HG02973 (cell line): ENCODE data around the gene TRPV3.
"Not testable (repeated sequence)": the region's sequence is repeated elsewhere in the genome, so short reads cannot be mapped to it uniquely, and the experiment has no call there.

Experiments
- ATAC-seq: cut with Tn5 transposase; IDR thresholded peaks from one replicate; pipeline ENCODE4 v1.9.1; 2021; ENCODE audit warnings: moderate library complexity; ENCODE audit not compliant: unreplicated experiment

Gene TRPV3

DNA sequence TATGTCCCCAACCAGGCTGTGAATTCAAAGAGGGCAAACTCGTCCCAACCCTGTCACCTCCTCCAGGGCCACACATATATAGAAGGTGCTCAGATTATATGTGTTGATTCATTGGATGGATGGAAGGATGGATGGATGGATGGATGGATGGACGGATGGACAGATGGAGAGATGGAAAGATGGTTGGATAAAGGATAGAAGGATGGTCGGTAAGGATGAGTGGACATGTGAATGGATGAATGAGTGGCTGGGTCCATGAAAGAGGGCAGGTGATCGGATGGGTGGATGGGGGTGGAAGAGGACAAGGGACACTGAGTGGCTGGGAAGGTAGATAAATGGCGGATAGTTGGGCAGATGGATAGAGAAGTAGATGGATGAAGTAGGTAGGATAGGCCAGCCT is 30.1 kb downstream of the TRPV3 start:
- no peak for ATAC-seq

DNA sequence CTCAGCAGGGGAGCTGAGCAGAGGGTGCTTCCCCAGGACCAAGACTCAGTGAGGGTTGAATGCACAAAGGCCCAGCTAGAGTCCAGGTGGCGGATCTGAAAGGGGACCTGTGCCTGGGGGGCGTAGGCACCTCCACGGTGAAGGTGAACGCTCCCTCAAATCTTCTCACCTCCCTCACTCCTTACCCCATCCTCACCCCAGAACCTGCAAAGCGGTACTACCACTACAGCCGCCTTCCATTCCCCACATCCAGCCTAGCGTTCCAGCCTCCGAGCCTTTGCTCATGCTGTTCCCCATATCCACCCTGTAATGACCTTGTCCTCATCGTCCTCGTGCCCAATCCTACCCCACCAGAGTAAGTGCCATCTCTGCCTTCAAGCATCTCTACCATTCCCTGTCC is 30.6 kb downstream of the TRPV3 start:
- no peak for ATAC-seq

DNA sequence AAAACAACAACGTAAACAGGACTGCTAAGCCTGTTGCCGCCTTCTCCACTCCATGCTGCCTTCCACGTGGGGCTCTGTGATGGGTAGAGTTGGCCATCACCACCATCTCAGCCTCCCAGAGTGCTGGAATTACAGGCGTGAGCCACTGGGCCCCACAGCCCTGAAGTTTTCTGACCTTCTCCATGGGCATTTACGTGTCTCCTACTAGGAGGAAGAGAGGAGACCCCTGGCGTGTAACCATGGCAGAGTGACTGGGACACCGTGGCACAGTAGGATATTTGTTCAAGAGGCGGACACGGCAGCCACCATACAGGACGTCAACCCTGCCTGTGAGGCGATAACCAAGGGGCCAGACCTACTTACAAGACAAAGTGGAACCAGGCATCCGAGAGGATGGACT is 31.1 kb downstream of the TRPV3 start:
- no peak for ATAC-seq

DNA sequence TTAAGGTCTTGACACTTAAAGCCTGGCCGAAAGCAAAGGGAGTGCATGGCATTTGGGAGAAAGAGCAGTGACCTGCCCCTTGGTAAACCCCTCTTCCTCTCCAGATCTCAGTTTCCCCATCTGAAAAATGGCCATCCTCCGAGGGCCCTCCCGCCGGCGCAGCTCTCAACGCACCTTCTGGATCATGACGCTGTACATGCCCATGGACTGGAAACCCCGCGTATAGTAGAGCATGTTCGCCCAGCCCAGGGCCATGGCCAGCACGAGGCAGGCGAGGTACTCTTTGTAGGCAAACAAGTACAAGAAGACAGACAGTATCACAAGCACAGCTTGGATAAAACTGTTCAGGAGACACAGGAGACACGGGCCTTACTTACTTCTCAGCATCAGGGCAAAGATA is 33.6 kb downstream of the TRPV3 start:
- no peak for ATAC-seq

DNA sequence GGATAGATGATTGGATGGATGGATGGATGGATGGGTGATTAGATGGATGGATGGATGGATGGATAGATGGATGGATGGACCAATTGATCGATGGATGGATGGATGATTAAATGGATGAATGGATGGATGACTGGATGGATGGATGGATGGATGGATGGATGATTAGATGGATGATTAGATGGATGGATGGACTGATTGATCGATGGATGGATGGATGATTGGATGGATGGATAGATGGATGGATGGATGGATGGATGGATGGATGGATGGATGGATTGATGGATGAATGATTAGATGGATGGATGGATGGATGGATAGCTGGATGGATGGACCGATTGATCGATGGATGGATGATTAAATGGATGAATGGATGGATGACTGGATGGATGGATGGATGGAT is 38.1 kb downstream of the TRPV3 start:
- ATAC-seq = not testable (repeated sequence)

DNA sequence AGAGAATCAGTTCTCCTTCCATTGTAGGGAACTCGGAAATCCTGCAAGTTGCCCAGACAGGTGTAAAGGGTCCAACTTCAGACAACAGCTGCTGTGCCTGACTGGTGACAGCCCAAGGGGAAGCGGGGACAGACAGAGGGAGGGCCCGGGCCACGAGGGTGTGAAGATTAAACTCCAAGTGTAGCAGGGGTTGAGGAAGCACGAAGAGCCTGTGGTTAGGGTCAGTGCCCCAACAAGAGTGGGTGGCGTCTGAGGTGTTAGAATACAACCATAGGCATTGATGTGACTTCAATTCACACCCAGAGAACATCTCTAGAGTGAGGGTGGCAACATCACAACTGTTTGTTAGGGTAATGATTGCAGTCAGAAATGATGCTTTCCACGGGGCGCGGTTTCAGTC is 42.7 kb downstream of the TRPV3 start:
- no peak for ATAC-seq

DNA sequence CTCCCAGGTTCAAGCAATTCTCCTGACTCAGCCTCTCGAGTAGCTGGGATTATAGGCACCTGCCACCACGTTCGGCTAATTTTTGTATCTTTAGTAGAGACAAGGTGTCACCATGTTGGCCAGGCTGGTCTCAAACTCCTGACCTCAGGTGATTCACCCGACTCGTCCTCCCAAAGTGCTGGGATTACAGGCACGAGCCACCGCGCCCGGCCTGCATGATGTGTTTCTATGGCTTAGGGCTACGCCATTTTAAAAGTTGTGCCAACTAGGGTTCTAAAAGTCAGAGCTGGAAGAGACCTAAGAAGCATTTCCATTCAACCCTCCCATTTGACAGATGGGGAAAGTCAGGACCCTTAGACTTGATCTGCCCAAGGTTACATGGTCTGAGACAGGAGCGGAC is 43.4 kb downstream of the TRPV3 start:
- ATAC-seq = not testable (repeated sequence)

DNA sequence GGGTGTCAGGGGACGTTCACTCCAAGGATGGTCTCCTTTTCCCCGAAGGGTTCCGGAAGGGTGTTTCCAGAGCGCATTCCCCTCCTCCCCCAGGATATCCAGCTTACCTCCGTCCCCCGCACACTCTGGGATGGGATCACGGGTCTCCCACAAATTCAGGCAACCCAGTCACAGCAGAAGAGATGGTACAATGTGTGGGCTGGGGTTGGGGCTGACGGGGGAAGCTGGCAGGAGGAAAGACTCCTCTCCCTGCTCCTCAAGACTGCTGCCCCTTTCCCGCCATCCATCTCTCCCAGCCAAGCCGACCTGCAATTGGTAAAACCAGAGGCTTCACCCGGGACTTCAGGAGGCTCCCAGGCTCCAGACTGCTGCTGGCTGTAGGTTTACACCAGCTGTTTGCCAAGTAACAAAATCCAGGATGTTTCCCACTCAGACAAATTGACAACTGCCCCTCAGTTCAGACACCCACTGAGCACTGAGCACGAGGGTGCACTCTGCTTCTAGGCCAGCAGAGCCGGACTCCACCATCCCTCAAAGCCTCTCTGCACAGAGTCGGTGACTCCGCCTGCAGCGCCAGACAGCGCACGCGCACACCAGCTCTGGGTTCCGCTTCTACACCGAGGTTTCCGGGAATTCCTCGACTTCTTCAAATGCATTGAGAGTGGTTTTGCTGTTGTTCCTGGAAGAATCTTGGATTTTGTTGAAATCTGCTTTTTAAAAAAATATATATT is 44.1 kb downstream of the TRPV3 start:
- ATAC-seq = no peak

DNA sequence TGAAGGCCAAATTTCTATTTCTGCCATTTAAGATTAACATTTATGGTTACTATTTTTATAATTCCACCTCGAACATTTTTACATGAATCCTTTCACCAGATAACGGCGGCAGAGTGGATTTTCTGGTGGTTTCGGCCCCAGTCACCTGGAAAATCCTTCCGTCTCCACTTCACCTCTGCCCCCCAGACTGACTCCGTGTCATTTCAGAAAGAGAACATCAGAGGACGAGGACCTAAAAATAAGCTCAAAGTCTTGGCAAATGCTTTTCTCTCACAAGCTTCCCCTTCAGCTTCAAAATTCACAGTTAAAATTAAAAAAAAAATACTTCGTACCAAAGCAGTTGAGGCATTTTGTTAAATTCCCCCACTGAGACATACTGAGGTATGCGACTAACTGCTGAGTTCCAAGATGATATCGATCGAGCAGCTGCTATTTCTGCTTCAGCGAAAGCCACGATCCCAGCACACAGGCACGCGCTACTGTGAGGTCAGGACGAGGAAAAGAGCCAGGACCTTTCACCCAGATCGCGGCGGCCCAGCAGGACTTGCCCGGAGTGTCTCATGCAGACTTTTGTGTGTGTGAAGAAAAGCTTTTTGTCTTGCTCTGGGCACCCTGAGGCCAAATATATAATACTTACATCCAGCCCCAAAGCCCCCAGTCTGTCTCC is 45.0 kb downstream of the TRPV3 start:
- ATAC-seq = no peak

DNA sequence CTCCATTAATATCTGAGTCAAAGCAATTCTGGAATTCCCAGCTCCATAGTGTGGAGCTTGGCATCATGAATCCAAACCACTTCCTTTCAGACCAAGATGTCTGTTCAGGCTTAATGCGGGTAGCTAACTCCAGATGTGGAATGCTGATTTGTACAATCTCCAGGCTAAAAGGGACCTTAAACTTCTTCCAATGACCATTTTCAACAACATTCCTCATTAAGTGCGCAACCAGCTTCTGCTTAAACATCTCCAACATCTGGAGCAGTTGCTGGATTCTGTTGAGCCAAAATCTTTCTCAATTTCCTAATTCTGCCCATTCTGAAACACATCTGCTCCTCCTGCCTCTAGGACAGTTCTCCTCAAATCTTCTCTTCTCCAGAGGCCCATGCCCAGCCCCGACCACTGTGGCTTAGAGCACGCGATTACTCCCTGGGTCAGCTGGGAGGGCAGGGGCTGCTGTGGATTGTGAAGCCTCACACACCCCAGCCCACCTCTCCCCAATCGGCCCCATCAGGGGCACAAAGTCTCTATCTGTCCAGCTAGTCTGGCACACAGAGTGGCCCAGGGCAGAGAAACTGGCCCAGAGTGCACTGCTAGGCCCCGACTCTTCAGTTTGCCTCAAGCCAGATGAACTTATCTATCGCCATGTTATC is 45.6 kb downstream of the TRPV3 start:
- ATAC-seq = no peak

DNA sequence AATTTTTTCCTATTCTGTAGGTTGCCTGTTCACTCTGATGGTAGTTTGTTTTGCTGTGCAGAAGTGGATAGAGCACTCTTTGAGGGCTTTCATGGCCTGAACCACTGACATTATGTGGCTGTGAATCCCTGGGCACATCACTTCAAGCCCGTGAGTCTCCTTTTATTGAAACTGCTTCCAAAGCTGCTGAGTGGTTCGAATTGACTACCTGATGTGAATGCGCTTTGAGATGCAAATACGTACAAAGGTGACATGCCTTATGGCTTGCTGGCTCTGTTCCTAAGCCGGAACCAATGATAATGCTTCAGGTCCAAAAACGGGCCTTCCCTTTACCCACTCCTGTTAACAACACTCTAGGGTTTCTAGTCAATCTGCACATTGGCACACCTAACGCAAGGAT is 47.5 kb downstream of the TRPV3 start:
- no peak for ATAC-seq

DNA sequence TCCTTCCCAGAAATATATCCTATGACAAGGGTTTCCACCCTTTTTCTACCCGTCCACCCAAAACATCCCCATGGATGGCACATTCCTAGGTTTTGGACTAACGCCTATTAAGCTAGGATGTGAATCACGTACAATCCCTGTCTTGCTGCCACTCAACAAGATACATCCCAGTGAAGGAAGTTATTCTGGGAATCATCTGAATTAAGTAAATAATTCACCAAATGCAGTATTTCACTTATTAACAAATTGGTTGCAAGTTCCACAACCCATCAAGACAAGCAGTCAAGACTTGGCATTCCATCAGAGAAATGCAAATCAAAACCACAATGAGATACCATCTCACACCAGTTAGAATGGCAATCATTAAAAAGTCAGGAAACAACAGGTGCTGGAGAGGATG is 49.7 kb downstream of the TRPV3 start:
- ATAC-seq = no peak

DNA sequence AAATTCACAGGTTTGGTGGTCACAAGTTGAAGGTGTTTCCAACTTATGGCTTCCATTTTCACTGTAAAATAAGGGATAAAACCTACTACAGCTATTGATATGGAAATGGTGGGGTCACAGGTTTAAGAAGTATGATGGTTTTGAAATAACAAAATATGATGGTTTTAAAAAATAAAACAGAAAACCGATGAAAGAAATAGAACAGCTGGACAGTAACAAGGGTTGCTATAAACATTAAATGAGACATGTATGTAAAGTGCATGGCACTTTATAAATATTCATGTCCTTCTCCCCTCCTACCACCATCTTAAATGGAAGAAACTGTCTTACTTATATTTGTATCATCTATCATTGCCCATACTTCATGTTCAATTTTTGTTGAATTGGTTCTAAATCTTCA is 50.5 kb downstream of the TRPV3 start:
- no peak for ATAC-seq

DNA sequence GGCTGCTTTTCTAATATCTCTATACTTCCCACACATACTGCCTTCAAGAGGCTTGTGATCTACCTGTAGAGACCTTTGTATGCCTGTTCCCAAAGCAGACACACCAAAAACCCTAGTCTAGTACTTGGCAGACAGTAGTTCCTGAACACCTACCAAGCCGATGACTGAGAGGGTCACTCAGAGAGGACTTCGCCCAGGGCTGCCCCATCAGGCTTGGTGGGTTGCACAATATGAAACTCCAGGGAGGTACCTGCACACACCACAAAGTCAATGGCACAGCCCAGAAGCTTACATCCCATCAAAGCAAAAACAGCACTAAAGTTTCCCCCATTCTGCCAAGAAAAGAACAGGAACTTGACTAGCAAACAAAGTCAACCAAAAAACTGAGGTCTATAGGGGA is 51.6 kb downstream of the TRPV3 start:
- no peak for ATAC-seq

DNA sequence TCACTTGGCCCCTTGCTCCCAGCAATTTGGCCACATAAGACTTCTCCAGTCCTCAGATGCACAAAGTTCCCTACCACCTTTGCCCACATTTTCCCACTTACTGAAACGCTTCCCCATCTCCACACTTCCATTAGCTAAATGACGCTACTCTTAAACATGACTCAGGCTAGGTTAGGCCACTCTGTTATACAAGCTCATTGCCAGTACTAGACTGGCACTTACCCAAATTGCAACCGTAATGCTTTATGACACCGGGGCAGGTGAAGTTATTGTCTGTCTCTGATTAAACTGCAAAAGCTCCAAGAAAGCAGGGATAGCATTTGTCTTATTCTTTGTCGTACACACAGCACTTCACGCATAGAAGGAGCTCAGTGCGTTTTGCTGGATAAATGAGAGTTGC is 52.6 kb downstream of the TRPV3 start:
- ATAC-seq = no peak

DNA sequence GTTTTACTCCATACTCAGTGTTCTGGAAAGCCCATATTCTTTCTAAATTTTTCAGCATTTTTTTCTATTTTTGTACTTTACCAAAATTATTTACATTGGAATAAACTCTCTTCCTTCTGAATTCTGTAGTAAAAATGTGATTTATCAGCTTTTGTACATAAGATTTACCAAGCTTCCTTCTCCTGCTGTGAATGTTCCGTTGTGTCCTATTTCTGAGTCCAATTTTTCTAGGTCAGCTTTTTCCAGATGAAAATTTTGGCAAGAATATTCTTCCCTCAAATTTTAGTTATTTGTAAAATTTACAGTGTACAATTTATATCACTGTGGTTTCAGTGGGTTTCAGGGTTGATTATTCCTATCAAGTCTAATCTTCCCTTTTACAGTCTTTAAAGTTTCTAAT is 54.3 kb downstream of the TRPV3 start:
- ATAC-seq = no peak

DNA sequence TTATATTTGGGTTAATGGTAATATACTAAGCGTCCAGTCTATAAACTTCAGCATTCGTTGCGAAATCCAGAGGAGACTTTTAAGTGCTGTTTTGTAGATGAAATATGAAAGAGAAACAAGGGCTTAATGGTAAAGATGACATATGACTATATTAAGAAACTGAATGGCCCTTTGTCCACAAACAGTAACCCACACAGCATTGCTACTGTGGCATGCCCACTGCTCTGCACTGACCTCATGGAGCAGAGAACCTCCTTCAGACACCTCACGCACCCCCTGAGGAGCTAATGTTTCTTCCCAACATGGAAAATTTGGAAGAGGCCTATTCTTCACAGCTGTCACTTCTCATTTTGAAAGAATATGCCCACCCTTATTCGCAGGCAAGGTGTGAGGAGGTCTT is 55.1 kb downstream of the TRPV3 start:
- ATAC-seq = no peak

DNA sequence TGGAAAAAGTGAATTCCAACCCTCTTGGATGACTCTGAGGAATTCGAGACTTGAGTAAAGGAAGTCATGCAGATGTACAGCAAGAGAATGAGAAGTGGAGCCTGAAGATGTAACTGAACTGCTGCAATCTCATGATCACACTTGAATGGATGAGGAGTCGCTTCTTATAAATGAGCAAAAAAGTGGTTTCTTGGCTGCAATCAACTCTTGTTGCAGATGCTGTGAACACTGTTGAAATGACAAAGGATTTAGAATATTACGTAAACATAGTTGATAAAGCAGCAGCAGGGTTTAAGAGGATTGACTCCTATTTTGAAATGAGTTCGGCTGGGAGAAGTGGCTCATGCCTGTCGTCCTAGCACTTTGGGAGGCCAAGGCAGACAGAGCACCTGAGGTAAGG is 56.3 kb downstream of the TRPV3 start:
- no peak for ATAC-seq

DNA sequence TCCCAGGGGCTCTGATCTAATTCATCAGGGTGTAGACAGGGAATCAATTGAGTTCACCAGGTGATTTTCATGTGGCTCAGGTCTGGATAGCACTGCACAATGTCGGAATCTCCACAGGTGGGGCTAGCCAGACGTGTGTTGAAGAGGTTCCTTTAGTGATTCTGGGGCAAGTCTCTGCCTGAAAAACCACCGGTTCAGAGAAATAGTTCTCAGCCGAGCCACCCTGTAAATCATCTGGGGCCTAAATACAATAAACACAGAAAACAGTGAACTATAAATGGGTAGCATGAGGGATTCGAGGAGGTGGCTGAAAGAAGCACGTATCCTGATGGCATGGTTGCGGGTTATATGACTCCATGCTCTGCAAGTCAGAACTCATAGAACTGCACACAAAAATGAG is 60.5 kb downstream of the TRPV3 start:
- ATAC-seq = no peak

DNA sequence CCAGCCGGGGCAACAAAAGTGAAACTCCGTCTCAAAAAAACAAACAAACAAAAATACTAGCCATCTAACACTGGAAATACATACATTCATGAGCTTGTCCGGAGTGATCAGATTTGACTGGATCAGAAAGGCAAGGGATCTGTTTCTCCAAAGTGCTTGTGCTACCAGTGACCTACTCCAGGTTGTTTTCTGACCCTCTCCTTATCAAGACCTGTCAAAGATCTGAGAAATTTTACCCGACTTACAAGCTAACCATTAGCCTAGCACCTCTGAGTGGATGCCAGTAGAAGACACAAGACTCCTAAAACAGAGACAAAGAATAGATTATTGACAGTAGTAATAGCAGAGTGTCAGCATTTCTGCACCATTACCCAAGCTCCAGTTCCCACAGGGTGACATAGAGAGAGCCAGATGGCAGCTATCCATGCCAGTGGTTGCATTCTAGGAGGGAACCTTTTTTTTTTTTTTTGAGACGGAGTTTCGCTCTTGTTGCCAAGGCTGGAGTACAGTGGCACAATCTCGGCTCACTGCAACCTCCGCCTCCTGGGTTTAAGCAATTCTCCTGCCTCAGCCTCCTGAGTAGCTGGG is 72.0 kb downstream of the TRPV3 start:
- ATAC-seq = no peak

DNA sequence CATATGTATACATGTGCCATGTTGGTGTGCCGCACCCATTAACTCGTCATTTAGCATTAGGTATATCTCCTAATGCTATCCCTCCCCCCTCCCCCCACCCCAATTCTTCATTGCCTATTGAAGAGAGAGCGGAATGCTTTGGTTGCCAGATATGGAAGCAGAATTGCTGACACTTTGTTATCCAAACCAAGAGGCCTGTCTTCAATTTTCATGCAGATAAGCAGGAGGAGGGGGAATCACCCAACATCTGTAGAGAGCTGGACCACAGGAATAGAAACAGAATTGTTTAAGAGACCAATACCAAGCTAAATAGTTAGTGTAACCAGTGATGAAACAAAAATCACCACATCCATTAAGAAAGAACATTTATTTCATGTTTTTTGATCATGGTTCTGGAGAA is 74.8 kb downstream of the TRPV3 start:
- no peak for ATAC-seq

DNA sequence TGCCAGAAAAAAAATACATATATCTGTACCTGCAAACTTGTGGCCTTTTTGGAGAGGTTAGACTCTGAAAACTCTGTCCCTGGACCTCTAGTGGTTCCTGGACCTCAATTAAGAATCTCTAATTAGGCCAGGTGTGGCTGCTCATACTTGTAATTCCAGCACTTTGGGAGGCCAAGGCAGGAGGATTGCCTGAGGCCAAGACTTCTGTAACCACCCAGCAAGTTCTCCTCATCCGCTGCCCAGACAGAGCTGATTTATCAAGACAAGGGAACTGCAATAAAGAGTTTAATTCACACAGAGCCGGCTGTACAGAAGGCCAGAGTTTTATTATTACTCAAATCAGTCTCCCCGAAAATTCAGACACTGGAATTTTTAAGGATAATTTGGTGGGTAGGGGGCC is 77.6 kb downstream of the TRPV3 start:
- no peak for ATAC-seq
